Measurements from ENCODE around the gene MUC5AC.

Gene MUC5AC

GRCh38 chr11:1197886-1198560, 40.3 kb downstream of the MUC5AC start:
- TF ChIP-seq CTCF (IDR thresholded peaks at IDR 0.05) = no peak

- no peak for TF ChIP-seq CTCF (IDR thresholded peaks at IDR 0.05)
These were observed 40.9 kb downstream of the MUC5AC start for GRCh38 chr11:1198561-1199240.

- TF ChIP-seq CTCF (IDR thresholded peaks at IDR 0.05) = no peak
These were observed 41.5 kb downstream of the MUC5AC start for GRCh38 chr11:1199241-1199750.

GRCh38 chr11:1199751-1200610, 42.2 kb downstream of the MUC5AC start:
- TF ChIP-seq CTCF (IDR thresholded peaks at IDR 0.05) = no peak

GRCh38 chr11:1200611-1201191, 42.9 kb downstream of the MUC5AC start:
- TF ChIP-seq CTCF (IDR thresholded peaks at IDR 0.05) = no peak

- no peak for TF ChIP-seq CTCF (IDR thresholded peaks at IDR 0.05)
These were observed 43.8 kb downstream of the MUC5AC start for GRCh38 chr11:1201395-1202153.

Data from LNCAP (cell line).